Right lobe of liver (tissue), 6 donors: ENCODE data around the gene LAMC2. TPM values are rescaled to one million over a fixed set of nuclear protein-coding genes. Genes with fewer than 3 reads are reported as not detected.

Experiments used
- ATAC-seq, 4 donors: fragments of 200-7000 bp; cut with Tn5 transposase; one replicate each; pipeline ENCODE4 v1.9.1; 2020; ENCODE audit warnings: mild to moderate bottlenecking in 4 of 4, moderate library complexity in 4 of 4
- DNase-seq, 3 donors: peaks; one replicate each; pipeline ENCODE4 v3.0.0-alpha.2; 2020
- H3K27ac ChIP-seq, 3 donors: fragments of 200-600 bp; one replicate each; pipeline ENCODE4 v1.8.0; 2022
- H3K27me3 ChIP-seq, 2 donors: fragments of 200-600 bp; one replicate each; pipeline ENCODE4 v1.8.0; 2022
- H3K36me3 ChIP-seq, 4 donors: fragments of 200-600 bp; sonication (generic) in 1 of 4; one replicate each; pipeline versions ENCODE4 v1.5.1 to v1.8.0; 2017 to 2022; ENCODE audit warnings: control low read depth in 1 of 4
- H3K4me1 ChIP-seq, 4 donors: fragments of 200-600 bp; sonication (generic) in 1 of 4; one replicate each; pipeline versions ENCODE4 v1.5.1 to v1.8.0; 2017 to 2022; ENCODE audit warnings: control low read depth in 1 of 4
- H3K4me3 ChIP-seq, 3 donors: fragments of 200-600 bp; one replicate each; pipeline ENCODE4 v1.8.0; 2022
- H3K9me3 ChIP-seq, 4 donors: fragments of 200-600 bp; sonication (generic) in 1 of 4; one replicate each; pipeline versions ENCODE4 v1.5.1 to v1.8.0; 2017 to 2022; ENCODE audit warnings: control low read depth in 1 of 4
- CTCF ChIP-seq, 4 donors: fragments of 200-600 bp in 3 of 4; fragments of 450-650 bp in 1 of 4; IDR thresholded peaks; one replicate each; pipeline versions ENCODE4 v1.5.1 to v1.8.0; 2016 to 2022; ENCODE audit warnings: antibody characterized with exemption in 4 of 4, mild to moderate bottlenecking in 2 of 4
- POLR2A ChIP-seq: fragments of 450-650 bp; IDR thresholded peaks from one replicate; pipeline ENCODE4 v1.6.1; 2017; ENCODE audit warnings: antibody characterized with exemption, mild to moderate bottlenecking
- WGBS: methylation state at CpG from one replicate; pipeline ENCODE4 v1.1.6; 2018; ENCODE audit warnings: low coverage, low lambda C conversion rate; ENCODE audit not compliant: insufficient coverage; ENCODE audit errors: missing lambda C conversion rate; 5-methylcytosine and 5-hydroxymethylcytosine counted together
- intact Hi-C, 2 donors: fragments of 100-400 bp; cut with DNase I; formaldehyde crosslinking; loops; one replicate each; pipeline versions ENCODE4 v1.11.2 to v1.14.1; 2022
- long read RNA-seq: library from polyadenylated mRNA; unstranded; transcript quantifications from one replicate; pipeline ENCODE4 v2.0.0, GENCODE V29; 2019
- total RNA-seq, 6 experiments: library from RNA; depleted of rRNA in 2 of 6; stranded (reverse); fragments of >200 nt in 2 of 6; fragmentation: NEBNext Ultra II Directional in 3 of 6; extraction: Animal tissue kit (Norgen Biotek cat#: 25700) in 3 of 6; gene quantifications; one replicate each; pipeline versions ENCODE4 v1.1.0 to v1.2.4, GENCODE V29; 2016 to 2023
- donor health status: DM: no; HTN: yes; CAD: no.
- donor health status: DM: no; HTN: no; CAD: no.
- donor health status: DM: no; HTN: no; CAD: no.
- donor health status: DM: no; HTN: yes; CAD: no.
- donor health status: DM: no; HTN: yes; CAD: no.

Gene LAMC2
- 1 to 10 TPM in 2 of 6 experiments, under 1 TPM in 4; 0.17 to 1.5 (median 0.49) TPM for total RNA-seq
- long read RNA-seq: 0 reads

GRCh38 chr1:183185941-183186490 lies at the start of gene LAMC2:
Gene LAMC2 (plus strand): TSS chr1:183186264. CDS start chr1:183186353, 89 bp downstream.
- Histone ChIP-seq H3K27me3 (no peaks in the 10 kb centered on the region), H3K27ac (no peak within 1 kb of the TSS), H3K36me3 (no peaks in the 10 kb centered on the region), H3K9me3 (no peaks in the 10 kb centered on the region), H3K4me3 (peak within 1 kb of the TSS in 1 of 3 donors; percentile 3), H3K4me1 (peaks cover 0 to 5% (median 0%) of the 10 kb centered on the region in 4 donors)
- TF ChIP-seq POLR2A (no peak), CTCF (IDR thresholded peaks at IDR 0.05) (peak in 1 of 4 donors; percentile 5)
- intact Hi-C loops: no loop called here
- ATAC-seq (peak; percentile 34 to 79 (median 61)), DNase-seq (peak in 1 of 3 donors; percentile 27)
- WGBS: 13% methylated on average over 19 of the region's 30 CpGs

- no peaks in the 10 kb centered on the region for H3K27me3 ChIP-seq
- TF ChIP-seq POLR2A: no peak
- no peak for TF ChIP-seq CTCF (IDR thresholded peaks at IDR 0.05)
- WGBS: 36% methylated on average over 3 of the region's 3 CpGs
- H3K36me3 ChIP-seq: peaks cover 0 to 45% (median 11%) of the 10 kb centered on the region in 4 donors
- H3K27ac ChIP-seq: no peak overlapping the region
- no peak overlapping the region for H3K4me3 ChIP-seq
- intact Hi-C loops: no loop called here
- DNase-seq (no peak), ATAC-seq (peak; percentile 28 to 72 (median 60))
- no peaks in the 10 kb centered on the region for H3K9me3 ChIP-seq
- peaks cover 0 to 18% (median 1%) of the 10 kb centered on the region in 4 donors for H3K4me1 ChIP-seq
Measured at GRCh38 chr1:183137782-183138181, 48.3 kb upstream of the LAMC2 start.

GRCh38 chr1:183138301-183138700 lies 47.8 kb upstream of the LAMC2 start:
- TF ChIP-seq CTCF (IDR thresholded peaks at IDR 0.05) (no peak), POLR2A (no peak)
- Histone ChIP-seq H3K4me1 (peaks cover 0 to 18% (median 1%) of the 10 kb centered on the region in 4 donors), H3K4me3 (no peak overlapping the region), H3K27ac (no peak overlapping the region), H3K27me3 (no peaks in the 10 kb centered on the region), H3K36me3 (peaks cover 0 to 43% (median 10%) of the 10 kb centered on the region in 4 donors), H3K9me3 (no peaks in the 10 kb centered on the region)
- WGBS: 61% methylated on average over 3 of the region's 4 CpGs
- no peak for ATAC-seq
- no peak for DNase-seq
- intact Hi-C loops: no loop called here

- no peak for DNase-seq
Measured at GRCh38 chr1:183139281-183139942, 46.7 kb upstream of the LAMC2 start.

More at GRCh38 chr1:183139281-183139942, 46.7 kb upstream of the LAMC2 start:
- Histone ChIP-seq H3K27ac (peak overlapping the region in 1 of 3 donors; percentile 35), H3K4me3 (no peak overlapping the region), H3K9me3 (no peaks in the 10 kb centered on the region), H3K4me1 (peaks cover 0 to 18% (median 1%) of the 10 kb centered on the region in 4 donors), H3K36me3 (peaks cover 0 to 34% (median 5%) of the 10 kb centered on the region in 4 donors), H3K27me3 (no peaks in the 10 kb centered on the region)
- intact Hi-C loops: no loop called here
- no peak for TF ChIP-seq CTCF (IDR thresholded peaks at IDR 0.05)
- no peak for TF ChIP-seq POLR2A
- WGBS: 41% methylated on average over 4 of the region's 4 CpGs
- ATAC-seq: peak; percentile 29 to 80 (median 51)
